Large intestine (tissue), 3 donors: ENCODE results near the gene CPT1A. TPM values are rescaled to one million over a fixed set of nuclear protein-coding genes. Genes with fewer than 3 reads are reported as not detected.

Experiments
- DNase-seq, 2 donors: peaks; one replicate each; pipeline versions ENCODE4 v3.0.0 to v3.0.0-alpha.2; 2013
- H3K27ac ChIP-seq: one replicate; pipeline ENCODE4 v1.5.1; 2013; ENCODE audit warnings: low read length
- H3K27me3 ChIP-seq: 2 replicates; pipeline ENCODE4 v1.6.1; 2013; ENCODE audit warnings: low read length; ENCODE audit not compliant: control insufficient read depth, insufficient read depth
- H3K36me3 ChIP-seq: 2 replicates; pipeline ENCODE4 v1.6.1; 2013; ENCODE audit warnings: low read length; ENCODE audit not compliant: control insufficient read depth, insufficient read depth
- H3K4me1 ChIP-seq: one replicate; pipeline ENCODE4 v1.6.1; 2013; ENCODE audit warnings: low read length; ENCODE audit not compliant: control insufficient read depth, insufficient read depth
- H3K4me3 ChIP-seq: one replicate; pipeline ENCODE4 v1.5.1; 2013; ENCODE audit warnings: low read length
- H3K9me3 ChIP-seq: one replicate; pipeline ENCODE4 v1.6.1; 2013; ENCODE audit warnings: mild to moderate bottlenecking, low read depth, low read length, moderate library complexity; ENCODE audit not compliant: control insufficient read depth
- WGBS: methylation state at CpG from one replicate; pipeline ENCODE4 v1.1.5; 2013; ENCODE audit warnings: low lambda C conversion rate; ENCODE audit not compliant: insufficient coverage; 5-methylcytosine and 5-hydroxymethylcytosine counted together
- polyA plus RNA-seq: library from polyadenylated mRNA; unstranded; fragments of 120-200 nt; gene quantifications from one replicate; pipeline ENCODE4 v1.2.1, GENCODE V29; 2013

CPT1A gene
- polyA plus RNA-seq, 1 donor = 41.5 TPM

GRCh38 chr11:68840661-68841653 lies 759 bp downstream of the CPT1A start:
- WGBS = 0% methylated on average over 1 of the region's 90 CpGs
- peak in 1 of 2 donors; percentile 76 for DNase-seq
- no peaks in the 10 kb centered on the region for H3K9me3 ChIP-seq
- peak overlapping the region; percentile 64 for H3K4me3 ChIP-seq
- peaks cover 20% of the 10 kb centered on the region for H3K27me3 ChIP-seq
- no peaks in the 10 kb centered on the region for H3K36me3 ChIP-seq
- peak overlapping the region; percentile 92 for H3K27ac ChIP-seq
- peaks cover 51% of the 10 kb centered on the region for H3K4me1 ChIP-seq

- H3K4me1 ChIP-seq = peaks cover 58% of the 10 kb centered on the region
- no peaks in the 10 kb centered on the region for H3K9me3 ChIP-seq
- H3K4me3 ChIP-seq = peak overlapping the region; percentile 64
- peak overlapping the region; percentile 92 for H3K27ac ChIP-seq
- peak in 1 of 2 donors; percentile 63 for DNase-seq
- peaks cover 18% of the 10 kb centered on the region for H3K27me3 ChIP-seq
- no peaks in the 10 kb centered on the region for H3K36me3 ChIP-seq
- 40% methylated on average over 5 of the region's 19 CpGs for WGBS
These were observed 1.6 kb downstream of the CPT1A start for GRCh38 chr11:68839911-68840641.

DNA sequence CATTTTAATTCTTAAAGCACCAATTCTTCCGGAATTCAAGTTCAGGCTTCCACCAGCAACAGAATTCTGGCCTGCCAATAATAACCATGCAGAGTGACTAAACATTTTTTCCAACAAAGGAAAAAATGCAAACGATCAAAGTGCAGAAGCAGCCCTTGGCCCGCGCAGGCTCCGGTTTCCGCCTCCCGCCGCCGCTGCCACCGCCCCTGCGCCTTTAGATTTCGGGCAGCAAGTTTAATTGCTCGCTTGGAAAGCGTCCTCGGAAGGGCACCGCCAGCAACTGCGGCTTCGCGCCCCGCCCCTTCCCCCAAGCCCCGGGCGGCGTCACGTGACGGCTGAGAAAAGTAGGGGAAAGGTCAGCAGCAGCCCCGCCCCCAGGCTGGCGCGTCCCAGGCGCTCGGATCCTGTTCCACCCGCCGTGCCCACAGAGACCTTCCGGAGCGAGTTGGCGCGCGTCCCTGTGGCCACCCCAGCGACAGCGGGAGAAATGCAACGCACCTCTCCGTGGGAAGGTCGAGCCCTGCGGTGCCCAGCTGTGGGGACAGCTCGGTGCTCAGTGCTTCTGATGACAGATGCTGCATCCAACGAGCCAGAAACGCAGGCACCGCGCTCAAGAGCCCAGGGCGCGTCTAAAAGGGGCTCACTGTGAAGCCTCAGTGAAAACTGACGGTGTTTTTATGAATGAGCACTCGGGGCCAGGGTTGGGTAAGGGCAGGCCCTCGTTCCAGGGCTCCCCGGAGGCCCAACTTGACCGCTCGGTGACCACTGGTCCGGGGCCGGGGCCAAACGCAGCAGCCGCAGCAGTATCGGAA lies 2.5 kb downstream of the CPT1A start:
- no CpG with 5 or more reads among the region's 61 CpGs for WGBS
- no peaks in the 10 kb centered on the region for H3K9me3 ChIP-seq
- peak overlapping the region; percentile 92 for H3K27ac ChIP-seq
- peak overlapping the region; percentile 46 for H3K4me3 ChIP-seq
- H3K4me1 ChIP-seq = peaks cover 58% of the 10 kb centered on the region
- H3K36me3 ChIP-seq = no peaks in the 10 kb centered on the region
- peaks cover 18% of the 10 kb centered on the region for H3K27me3 ChIP-seq
- peak; percentile 93 to 98 for DNase-seq

DNA sequence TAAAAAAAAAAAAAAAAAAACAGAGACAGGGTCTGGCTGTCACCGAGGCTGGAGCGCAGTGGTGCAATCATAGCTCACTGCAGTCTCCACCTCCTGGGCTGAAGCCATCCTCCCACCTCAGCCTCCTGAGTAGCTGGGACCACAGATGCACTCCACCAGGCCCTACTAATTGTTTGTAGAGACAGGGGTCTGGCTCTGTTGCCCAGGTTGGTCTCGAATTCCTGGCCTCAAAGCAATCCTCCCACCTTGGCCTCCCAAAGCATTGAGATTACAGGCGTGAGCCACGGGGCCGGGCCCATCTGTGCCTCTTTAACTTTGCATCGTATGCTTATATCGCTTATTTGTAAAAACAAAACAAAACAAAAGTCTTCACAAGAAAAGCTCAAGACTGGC lies 3.1 kb downstream of the CPT1A start:
- peaks cover 12% of the 10 kb centered on the region for H3K27me3 ChIP-seq
- H3K9me3 ChIP-seq = no peaks in the 10 kb centered on the region
- no peak for DNase-seq
- no peaks in the 10 kb centered on the region for H3K36me3 ChIP-seq
- H3K4me3 ChIP-seq = peak overlapping the region; percentile 46
- peak overlapping the region; percentile 92 for H3K27ac ChIP-seq
- WGBS = no CpG with 5 or more reads among the region's 8 CpGs
- peaks cover 56% of the 10 kb centered on the region for H3K4me1 ChIP-seq

DNA sequence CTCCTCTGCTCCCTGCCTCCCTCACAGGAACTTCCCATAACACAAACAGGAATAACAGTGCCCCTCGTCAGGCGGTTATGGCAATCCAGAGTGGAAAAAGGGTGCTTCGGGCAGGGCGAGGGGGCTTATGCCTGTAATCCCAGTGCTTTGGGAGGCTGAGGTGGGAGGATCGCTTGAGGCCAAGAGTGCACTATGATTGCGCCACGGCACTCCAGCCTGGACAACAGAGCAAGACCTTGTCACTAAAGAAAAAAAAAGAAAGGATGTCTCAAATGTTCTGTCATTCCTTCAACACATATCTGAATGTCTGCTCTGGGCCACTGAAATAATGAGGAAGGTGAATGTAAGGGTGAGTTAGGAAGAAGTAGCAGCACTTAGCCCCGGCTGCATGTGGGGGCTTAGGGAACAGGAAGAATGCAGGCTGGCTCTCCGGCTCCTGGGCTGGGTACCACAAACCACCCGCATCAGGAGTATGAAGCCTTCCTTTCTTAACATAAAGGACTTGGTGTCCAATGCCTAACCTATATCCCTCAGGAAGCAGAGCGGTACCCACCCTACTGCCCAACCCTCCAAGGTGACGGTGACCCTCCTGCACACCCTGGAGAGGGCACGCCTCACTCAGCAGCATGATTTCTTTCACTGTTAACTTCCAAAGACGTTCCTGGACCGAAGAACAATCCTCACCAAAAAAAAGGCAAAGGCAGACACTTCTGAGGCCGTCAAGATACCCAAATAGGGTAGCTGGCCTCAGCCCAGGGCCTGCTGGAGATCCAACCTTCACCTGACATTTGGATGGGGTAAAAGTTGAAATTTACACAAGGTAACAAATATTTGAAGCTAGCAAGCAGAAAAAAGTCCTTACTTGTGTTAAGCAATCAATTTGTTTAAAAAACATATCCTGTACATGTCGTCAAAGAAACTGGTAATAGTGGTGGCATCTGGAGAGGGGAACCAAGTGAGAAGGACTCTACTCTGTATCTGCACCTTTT lies 3.8 kb downstream of the CPT1A start:
- Histone ChIP-seq H3K4me1 (peaks cover 56% of the 10 kb centered on the region), H3K27me3 (peaks cover 9% of the 10 kb centered on the region), H3K9me3 (no peaks in the 10 kb centered on the region), H3K36me3 (no peaks in the 10 kb centered on the region), H3K27ac (peak overlapping the region; percentile 92), H3K4me3 (no peak overlapping the region)
- no CpG with 5 or more reads among the region's 17 CpGs for WGBS
- DNase-seq = no peak

DNA sequence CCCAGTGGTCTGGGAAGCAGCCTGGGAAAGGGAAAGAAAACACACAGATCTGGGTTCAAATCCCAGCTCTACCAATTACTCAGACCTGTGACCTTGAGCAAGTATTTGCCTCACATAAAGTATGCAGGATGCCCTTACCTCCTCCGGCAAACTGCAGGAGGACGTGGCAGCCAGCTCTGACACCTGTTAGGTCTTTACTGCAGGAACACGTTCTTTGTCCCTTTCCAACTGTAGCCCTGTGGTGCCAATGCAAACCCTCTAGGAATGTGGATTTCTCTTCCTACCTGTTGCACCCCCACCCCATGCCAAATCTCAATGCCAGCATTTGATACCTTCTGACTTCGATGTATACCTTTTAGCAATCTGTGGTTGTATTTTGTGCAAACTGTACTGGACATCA lies 6.0 kb downstream of the CPT1A start:
- no CpG with 5 or more reads among the region's 4 CpGs for WGBS
- Histone ChIP-seq H3K9me3 (no peaks in the 10 kb centered on the region), H3K27me3 (no peaks in the 10 kb centered on the region), H3K4me3 (no peak overlapping the region), H3K27ac (no peak overlapping the region), H3K4me1 (peaks cover 66% of the 10 kb centered on the region), H3K36me3 (no peaks in the 10 kb centered on the region)
- DNase-seq = no peak

DNA sequence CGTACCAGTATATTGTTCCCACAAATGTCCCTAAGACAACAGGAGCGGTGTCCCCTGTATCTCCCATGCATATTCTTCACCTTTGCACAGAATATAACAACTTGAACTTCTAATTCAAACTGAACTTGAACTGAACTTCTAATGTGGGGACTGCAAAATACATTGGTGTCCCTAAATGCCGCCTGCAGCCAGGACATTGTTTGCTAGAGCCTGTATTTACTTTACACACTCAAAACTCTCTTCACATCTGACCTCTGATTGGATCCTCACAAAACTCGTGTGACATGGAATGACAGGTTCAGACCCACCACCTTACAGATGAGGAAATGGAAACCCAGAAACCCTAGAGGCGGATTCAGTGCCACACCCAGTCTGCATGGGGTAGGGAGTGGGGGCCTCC lies 6.4 kb downstream of the CPT1A start:
- Histone ChIP-seq H3K27me3 (no peaks in the 10 kb centered on the region), H3K9me3 (no peaks in the 10 kb centered on the region), H3K4me3 (no peak overlapping the region), H3K36me3 (no peaks in the 10 kb centered on the region), H3K4me1 (peaks cover 68% of the 10 kb centered on the region), H3K27ac (no peak overlapping the region)
- WGBS = 100% methylated on average over 1 of the region's 5 CpGs
- DNase-seq = peak in 1 of 2 donors; percentile 31

GRCh38 chr11:68832476-68833181 lies 9.1 kb downstream of the CPT1A start:
- no CpG with 5 or more reads among the region's 8 CpGs for WGBS
- Histone ChIP-seq H3K27ac (peak overlapping the region; percentile 72), H3K4me1 (peaks cover 58% of the 10 kb centered on the region), H3K36me3 (no peaks in the 10 kb centered on the region), H3K27me3 (no peaks in the 10 kb centered on the region), H3K4me3 (no peak overlapping the region), H3K9me3 (no peaks in the 10 kb centered on the region)
- peak in 1 of 2 donors; percentile 41 for DNase-seq

DNA sequence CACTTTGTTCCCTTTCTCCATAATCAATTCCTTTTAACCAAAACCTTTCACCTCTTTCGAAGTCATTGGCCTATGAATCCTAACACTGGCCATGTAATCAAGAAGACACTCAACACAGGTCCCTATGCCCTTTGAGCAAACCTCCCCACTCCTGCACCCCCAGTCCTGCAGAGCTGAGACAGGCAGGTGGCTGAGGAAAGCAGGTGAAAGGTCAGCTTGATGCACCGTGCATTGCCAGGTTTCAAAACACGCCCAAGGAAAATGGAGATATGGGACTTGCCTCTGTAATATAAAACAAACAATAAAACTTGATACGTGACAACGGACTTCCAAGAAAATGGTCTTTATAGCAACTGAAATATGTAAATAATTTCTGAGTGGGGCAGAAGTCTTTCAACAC lies 10.6 kb downstream of the CPT1A start:
- Histone ChIP-seq H3K4me1 (peaks cover 56% of the 10 kb centered on the region), H3K4me3 (no peak overlapping the region), H3K36me3 (no peaks in the 10 kb centered on the region), H3K9me3 (no peaks in the 10 kb centered on the region), H3K27me3 (no peaks in the 10 kb centered on the region), H3K27ac (peak overlapping the region; percentile 72)
- peak; percentile 93 to 97 for DNase-seq
- 26% methylated on average over 4 of the region's 5 CpGs for WGBS
